ENCODE measurements around the gene CXCL17.

Gene CXCL17

GRCh38 chr19:42407085-42407815 is 35.5 kb downstream of the CXCL17 start:
- in situ Hi-C loops (cut with HindIII; ENCODE audit: low pct_ligation_motif_present, low pct_unique_long_range_greater_than_20kb, low sequenced_read_pairs), result no loop called here
- no peak for DNase-seq

GRCh38 chr19:42406111-42406510 is 36.6 kb downstream of the CXCL17 start:
- in situ Hi-C loops (cut with HindIII; ENCODE audit: low pct_ligation_motif_present, low pct_unique_long_range_greater_than_20kb, low sequenced_read_pairs), result no loop called here

GRCh38 chr19:42403586-42403985 is 39.2 kb downstream of the CXCL17 start:
- in situ Hi-C loops (cut with HindIII; ENCODE audit: low pct_ligation_motif_present, low pct_unique_long_range_greater_than_20kb, low sequenced_read_pairs), result no loop called here

More at GRCh38 chr19:42406111-42406510, 36.6 kb downstream of the CXCL17 start:
- DNase-seq, result no peak

GRCh38 chr19:42402376-42403116 is 40.2 kb downstream of the CXCL17 start:
- no peak for DNase-seq
- in situ Hi-C loops (cut with HindIII; ENCODE audit: low pct_ligation_motif_present, low pct_unique_long_range_greater_than_20kb, low sequenced_read_pairs), result no loop called here

More at GRCh38 chr19:42403586-42403985, 39.2 kb downstream of the CXCL17 start:
- no peak for DNase-seq

- DNase-seq, result peak; percentile 57
- in situ Hi-C loops (cut with HindIII; ENCODE audit: low pct_ligation_motif_present, low pct_unique_long_range_greater_than_20kb, low sequenced_read_pairs), result no loop called here
Measured at GRCh38 chr19:42401365-42402303, 41.1 kb downstream of the CXCL17 start.

- no peak for DNase-seq
- in situ Hi-C loops (cut with HindIII; ENCODE audit: low pct_ligation_motif_present, low pct_unique_long_range_greater_than_20kb, low sequenced_read_pairs), result no loop called here
Measured at GRCh38 chr19:42400404-42400803, 42.3 kb downstream of the CXCL17 start.

GRCh38 chr19:42397263-42398166 is 45.2 kb downstream of the CXCL17 start:
- in situ Hi-C loops (cut with HindIII; ENCODE audit: low pct_ligation_motif_present, low pct_unique_long_range_greater_than_20kb, low sequenced_read_pairs), result no loop called here
- DNase-seq, result peak; percentile 48

- in situ Hi-C loops (cut with HindIII; ENCODE audit: low pct_ligation_motif_present, low pct_unique_long_range_greater_than_20kb, low sequenced_read_pairs), result no loop called here
- DNase-seq, result peak; percentile 98
Measured at GRCh38 chr19:42396381-42397262, 46.1 kb downstream of the CXCL17 start.

- in situ Hi-C loops (cut with HindIII; ENCODE audit: low pct_ligation_motif_present, low pct_unique_long_range_greater_than_20kb, low sequenced_read_pairs), result no loop called here
- peak; percentile 16 for DNase-seq
Measured at GRCh38 chr19:42394751-42395150, 48.0 kb downstream of the CXCL17 start.

GRCh38 chr19:42392165-42392564 is 50.6 kb downstream of the CXCL17 start:
- in situ Hi-C loops (cut with HindIII; ENCODE audit: low pct_ligation_motif_present, low pct_unique_long_range_greater_than_20kb, low sequenced_read_pairs), result no loop called here
- DNase-seq, result no peak

GRCh38 chr19:42389899-42390298 is 52.8 kb downstream of the CXCL17 start, which contains the start of gene CNFN:
Gene CNFN (minus strand): TSS chr19:42390297. CDS start chr19:42389037, 1,260 bp downstream.
- in situ Hi-C loops (cut with HindIII; ENCODE audit: low pct_ligation_motif_present, low pct_unique_long_range_greater_than_20kb, low sequenced_read_pairs), result no loop called here

GRCh38 chr19:42388851-42389489 is 53.8 kb downstream of the CXCL17 start:
- no peak for DNase-seq
- in situ Hi-C loops (cut with HindIII; ENCODE audit: low pct_ligation_motif_present, low pct_unique_long_range_greater_than_20kb, low sequenced_read_pairs), result no loop called here

More at GRCh38 chr19:42389899-42390298, 52.8 kb downstream of the CXCL17 start, which contains the start of gene CNFN:
- DNase-seq, result no peak

GRCh38 chr19:42386974-42387707 is 55.6 kb downstream of the CXCL17 start:
- peak; percentile 88 for DNase-seq

GRCh38 chr19:42380155-42380554 is 62.6 kb downstream of the CXCL17 start:
- in situ Hi-C loops (cut with HindIII; ENCODE audit: low pct_ligation_motif_present, low pct_unique_long_range_greater_than_20kb, low sequenced_read_pairs), result no loop called here
- no peak for DNase-seq

More at GRCh38 chr19:42386974-42387707, 55.6 kb downstream of the CXCL17 start:
- in situ Hi-C loops (cut with HindIII; ENCODE audit: low pct_ligation_motif_present, low pct_unique_long_range_greater_than_20kb, low sequenced_read_pairs), result no loop called here
